NT2/D1 (cell line): ENCODE measurements around the gene TNFRSF25.
"Not testable (repeated sequence)": the region's sequence is repeated elsewhere in the genome, so short reads cannot be mapped to it uniquely, and the experiment has no call there.

Source experiments
- SUZ12 ChIP-seq: IDR thresholded peaks from 2 replicates; pipeline ENCODE4 v1.6.1; 2011; ENCODE audit not compliant: insufficient read length, insufficient read depth; ENCODE audit errors: extremely low read depth
- YY1 ChIP-seq: IDR thresholded peaks from 2 replicates; pipeline ENCODE4 v1.6.1; 2011; ENCODE audit not compliant: insufficient read length, insufficient read depth

DNA sequence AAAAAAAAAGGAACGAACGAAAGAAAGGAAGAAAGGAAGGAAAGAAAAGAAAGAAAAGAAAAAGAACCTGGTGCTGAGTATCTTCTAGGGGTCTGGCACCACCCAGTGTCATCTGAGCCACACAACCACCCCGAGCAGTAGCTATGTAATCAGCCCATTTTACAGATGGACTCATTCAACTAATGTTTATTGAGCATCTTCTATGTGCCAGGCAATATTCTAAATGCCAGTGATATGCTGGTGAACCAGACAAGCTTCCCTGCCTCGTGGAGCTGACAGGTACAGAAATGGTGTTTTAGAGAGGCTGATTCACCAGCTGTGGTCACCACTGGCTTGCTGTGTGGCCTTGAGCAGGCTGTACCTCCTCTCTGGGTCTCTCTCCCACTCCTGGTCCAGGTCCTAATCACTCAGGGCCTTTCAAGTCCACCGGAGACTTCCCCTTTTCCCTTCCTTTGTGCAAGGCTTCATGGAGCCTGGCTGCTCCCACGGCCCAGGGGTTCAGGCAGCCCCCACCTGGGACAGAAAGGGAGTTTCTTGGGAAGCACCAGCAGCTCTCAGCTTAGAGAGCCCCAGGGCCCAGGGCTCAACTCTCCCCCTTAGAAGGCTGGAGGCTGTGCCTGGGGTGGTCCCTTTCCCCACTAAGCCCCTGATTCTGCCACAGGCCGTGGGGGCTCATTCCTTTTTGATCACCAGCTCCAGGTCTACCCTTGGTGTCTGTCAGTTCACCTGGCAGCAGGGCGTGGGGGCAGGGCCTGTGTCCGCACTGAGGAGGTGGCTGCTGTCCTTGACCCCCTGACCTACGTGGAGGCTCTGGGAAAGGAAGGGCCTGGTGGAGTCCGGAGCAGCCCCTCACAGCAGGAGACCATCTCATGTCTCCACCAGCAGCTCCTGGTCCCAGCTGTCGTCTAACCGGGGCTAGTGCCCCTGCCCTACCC is 34.1 kb downstream of the TNFRSF25 start:
- TF ChIP-seq YY1, SUZ12: not testable (repeated sequence)
